Peyer's patch (tissue), 4 donors: ENCODE results near the gene SPATA3.

Experiments used
- CTCF ChIP-seq, 6 experiments: fragments of 450-650 bp in 4 of 6; fragments of 200-600 bp in 2 of 6; sonication (generic) in 1 of 6; IDR thresholded peaks; one replicate each; pipeline ENCODE4 v1.5.1; 2017 to 2019; ENCODE audit warnings: antibody characterized with exemption in 6 of 6, mild to moderate bottlenecking in 3 of 6, moderate library complexity in 1 of 6
- POLR2A ChIP-seq, 2 donors: fragments of 450-650 bp; IDR thresholded peaks; one replicate each; pipeline ENCODE4 v1.5.1; 2017; ENCODE audit warnings: antibody characterized with exemption in 2 of 2, mild to moderate bottlenecking in 2 of 2, moderate library complexity in 2 of 2

DNA sequence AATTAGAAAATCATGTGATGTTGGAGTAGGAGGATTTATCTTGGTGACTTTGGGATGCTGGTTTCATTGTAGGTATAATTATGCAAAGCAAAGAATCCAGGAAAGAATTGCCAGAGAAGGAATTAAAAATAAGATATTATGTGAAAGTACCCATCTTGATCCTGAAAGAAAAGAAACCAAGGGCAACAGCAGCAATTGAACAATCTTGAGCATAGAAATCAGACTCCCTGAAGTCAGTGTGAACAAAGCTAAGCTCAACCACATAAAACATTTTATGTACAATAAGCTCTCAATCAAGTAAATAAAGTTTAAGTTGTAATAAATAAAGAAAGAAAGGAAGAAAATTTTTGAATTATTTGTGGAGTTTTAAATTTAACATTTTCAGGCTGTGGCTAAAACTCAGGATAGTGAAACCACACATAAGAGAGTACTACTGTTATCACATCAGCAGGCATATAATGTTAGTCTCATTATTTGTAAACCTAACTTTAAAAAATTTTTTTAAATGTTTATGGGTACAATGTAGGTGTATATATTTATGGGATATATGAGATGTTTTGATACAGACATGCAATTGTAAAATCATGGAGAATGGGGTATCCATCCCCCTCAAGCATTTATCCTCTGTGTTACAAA lies 38.0 kb upstream of the SPATA3 start:
- no peak for TF ChIP-seq CTCF (IDR thresholded peaks at IDR 0.05)
- TF ChIP-seq POLR2A (IDR thresholded peaks at IDR 0.05), result no peak
